COLO668 (cell line): ENCODE data around the gene PELI3.
"Not testable (repeated sequence)": the region's sequence is repeated elsewhere in the genome, so short reads cannot be mapped to it uniquely, and the experiment has no call there.

Experiments used
- DNase-seq: peaks from one replicate; lab custom pipeline; 2025; ENCODE audit not compliant: unreplicated experiment; lab: John Stamatoyannopoulos, UW

PELI3 gene

GRCh38 chr11:66466225-66467033, at the start of gene PELI3:
Gene PELI3, plus strand, starts transcription at chr11:66466905. Its CDS starts 1,224 bp downstream, at chr11:66468129.
- DNase-seq, result peak; percentile 87

GRCh38 chr11:66417000-66417399, 49.7 kb upstream of the PELI3 start:
- DNase-seq, result no peak

- peak; percentile 73 for DNase-seq
These were observed 48.3 kb upstream of the PELI3 start for GRCh38 chr11:66418168-66418985.

- DNase-seq, result no peak
These were observed 47.8 kb upstream of the PELI3 start for GRCh38 chr11:66418986-66419308.

GRCh38 chr11:66419825-66420224, 46.9 kb upstream of the PELI3 start:
- DNase-seq, result peak; percentile 40

- peak; percentile 54 for DNase-seq
These were observed 45.8 kb upstream of the PELI3 start, which contains the start of gene NPAS4 for GRCh38 chr11:66420671-66421476. Gene NPAS4, plus strand, starts transcription at chr11:66421035. Its CDS starts 145 bp downstream, at chr11:66421180.

- DNase-seq, result peak; percentile 19
These were observed 45.1 kb upstream of the PELI3 start for GRCh38 chr11:66421492-66422205.

- no peak for DNase-seq
These were observed 40.4 kb upstream of the PELI3 start for GRCh38 chr11:66426314-66426713.

- no peak for DNase-seq
These were observed 37.8 kb upstream of the PELI3 start for GRCh38 chr11:66428933-66429332.

- peak; percentile 75 for DNase-seq
These were observed 36.6 kb upstream of the PELI3 start for GRCh38 chr11:66429983-66430602.

GRCh38 chr11:66431287-66431686, 35.4 kb upstream of the PELI3 start:
- DNase-seq, result not testable (repeated sequence)

- not testable (repeated sequence) for DNase-seq
These were observed 34.8 kb upstream of the PELI3 start for GRCh38 chr11:66431871-66432329.

GRCh38 chr11:66432597-66432996, 34.1 kb upstream of the PELI3 start:
- DNase-seq, result no peak

GRCh38 chr11:66437979-66438503, 28.7 kb upstream of the PELI3 start:
- no peak for DNase-seq

GRCh38 chr11:66438504-66439466, 27.9 kb upstream of the PELI3 start, which contains the start of gene MRPL11:
Gene MRPL11, minus strand, starts transcription at chr11:66438848. Its CDS starts 94 bp downstream, at chr11:66438754.
- DNase-seq, result peak; percentile 93

- DNase-seq, result not testable (repeated sequence)
These were observed 26.4 kb upstream of the PELI3 start for GRCh38 chr11:66440101-66440939.

- not testable (repeated sequence) for DNase-seq
These were observed 25.8 kb upstream of the PELI3 start for GRCh38 chr11:66440940-66441282.

GRCh38 chr11:66443602-66444001, 23.1 kb upstream of the PELI3 start:
- no peak for DNase-seq
